Prostate gland (tissue), 2 donors: Measurements from ENCODE around the gene TRIP13.
"Not testable (repeated sequence)": the region's sequence is repeated elsewhere in the genome, so short reads cannot be mapped to it uniquely, and the experiment has no call there.

Experiments
- POLR2AphosphoS5 ChIP-seq: sonication (generic); formaldehyde crosslinking; IDR thresholded peaks from one replicate; pipeline ENCODE4 v1.6.1; 2017; ENCODE audit warnings: antibody characterized with exemption
- TF ChIP-seq, protein P1 (sequence below), 4 experiments: fragments of 200-600 bp in 2 of 4; fragments of 450-650 bp in 2 of 4; sonication (generic) in 2 of 4; IDR thresholded peaks; 1 replicate in 3 of 4; 2 replicates in 1 of 4; pipeline ENCODE4 v1.5.1; 2016 to 2019; ENCODE audit warnings: antibody characterized with exemption in 4 of 4, mild to moderate bottlenecking in 2 of 4, moderate library complexity in 2 of 4

DNA sequence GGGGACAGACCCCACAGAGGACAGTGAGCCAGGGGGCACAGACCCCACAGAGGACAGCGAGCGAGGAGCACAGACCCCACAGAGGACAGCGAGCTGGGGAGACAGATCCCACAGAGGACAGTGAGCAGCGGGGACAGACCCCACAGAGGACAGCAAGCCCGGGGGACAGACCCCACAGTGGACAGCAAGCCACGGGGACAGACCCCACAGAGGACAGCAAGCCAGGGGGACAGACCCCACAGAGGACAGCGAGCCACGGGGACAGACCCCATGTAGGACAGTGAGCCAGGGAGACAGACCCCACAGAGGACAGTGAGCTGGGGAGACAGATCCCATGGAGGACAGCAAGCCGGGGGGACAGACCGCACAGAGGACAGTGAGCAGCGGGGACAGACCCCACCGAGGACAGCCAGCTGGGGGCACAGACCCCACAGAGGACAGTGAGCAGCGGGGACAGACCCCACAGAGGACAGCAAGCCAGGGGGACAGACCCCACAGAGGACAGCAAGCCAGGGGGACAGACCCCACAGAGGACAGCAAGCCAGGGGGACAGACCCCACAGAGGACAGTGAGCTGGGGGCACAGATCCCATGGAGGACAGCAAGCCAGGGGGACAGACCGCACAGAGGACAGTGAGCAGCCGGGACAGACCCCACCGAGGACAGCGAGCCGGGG, 39.1 kb upstream of the TRIP13 start:
- TF ChIP-seq POLR2AphosphoS5 = not testable (repeated sequence)
- TF ChIP-seq, protein P1, sequence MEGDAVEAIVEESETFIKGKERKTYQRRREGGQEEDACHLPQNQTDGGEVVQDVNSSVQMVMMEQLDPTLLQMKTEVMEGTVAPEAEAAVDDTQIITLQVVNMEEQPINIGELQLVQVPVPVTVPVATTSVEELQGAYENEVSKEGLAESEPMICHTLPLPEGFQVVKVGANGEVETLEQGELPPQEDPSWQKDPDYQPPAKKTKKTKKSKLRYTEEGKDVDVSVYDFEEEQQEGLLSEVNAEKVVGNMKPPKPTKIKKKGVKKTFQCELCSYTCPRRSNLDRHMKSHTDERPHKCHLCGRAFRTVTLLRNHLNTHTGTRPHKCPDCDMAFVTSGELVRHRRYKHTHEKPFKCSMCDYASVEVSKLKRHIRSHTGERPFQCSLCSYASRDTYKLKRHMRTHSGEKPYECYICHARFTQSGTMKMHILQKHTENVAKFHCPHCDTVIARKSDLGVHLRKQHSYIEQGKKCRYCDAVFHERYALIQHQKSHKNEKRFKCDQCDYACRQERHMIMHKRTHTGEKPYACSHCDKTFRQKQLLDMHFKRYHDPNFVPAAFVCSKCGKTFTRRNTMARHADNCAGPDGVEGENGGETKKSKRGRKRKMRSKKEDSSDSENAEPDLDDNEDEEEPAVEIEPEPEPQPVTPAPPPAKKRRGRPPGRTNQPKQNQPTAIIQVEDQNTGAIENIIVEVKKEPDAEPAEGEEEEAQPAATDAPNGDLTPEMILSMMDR (IDR thresholded peaks at IDR 0.05) = not testable (repeated sequence)
